DND-41 (cell line): ENCODE data around the gene ARID2.
A peak's percentile ranks its signal among the peaks of the same experiment; 100 is the strongest.

ENCODE experiments used
- ATAC-seq: fragments of 200-7000 bp; cut with Tn5 transposase; 3 replicates; pipeline ENCODE4 v1.9.1; 2021; ENCODE audit warnings: low read depth; ENCODE audit not compliant: insufficient read depth
- DNase-seq: peaks from one replicate; pipeline ENCODE4 v3.0.0-alpha.2; 2020
- H2AFZ ChIP-seq: 2 replicates; pipeline ENCODE4 v1.6.0; 2012; ENCODE audit warnings: low read depth, low read length
- H3K27ac ChIP-seq: 2 replicates; pipeline ENCODE4 v1.5.1; 2012; ENCODE audit warnings: low read length, inconsistent platforms
- H3K27me3 ChIP-seq: fragments of 200-600 bp; sonication (generic); 2 replicates; pipeline ENCODE4 v1.6.0; 2012; ENCODE audit warnings: low read length, mild to moderate bottlenecking, inconsistent platforms; ENCODE audit not compliant: insufficient read depth, poor library complexity
- H3K36me3 ChIP-seq: 2 replicates; pipeline ENCODE4 v1.5.1; 2012; ENCODE audit warnings: low read length, inconsistent platforms; ENCODE audit not compliant: insufficient read depth
- H3K4me1 ChIP-seq: 2 replicates; pipeline ENCODE4 v1.5.1; 2012; ENCODE audit warnings: mild to moderate bottlenecking, low read length; ENCODE audit not compliant: insufficient read depth
- H3K4me2 ChIP-seq: 2 replicates; pipeline ENCODE4 v1.6.0; 2012; ENCODE audit warnings: mild to moderate bottlenecking, moderate library complexity, low read length, inconsistent platforms; ENCODE audit not compliant: insufficient read depth
- H3K4me3 ChIP-seq, 2 experiments: fragments of 200-600 bp in 1 of 2; shearing (Covaris generic) in 1 of 2; 2 replicates each; pipeline ENCODE4 v1.5.1; 2012 to 2016; ENCODE audit warnings: inconsistent platforms in 2 of 2, low read length in 2 of 2, mild to moderate bottlenecking in 2 of 2, low read depth in 1 of 2, moderate library complexity in 1 of 2
- H3K79me2 ChIP-seq: 2 replicates; pipeline ENCODE4 v1.6.0; 2012; ENCODE audit warnings: low read length, inconsistent platforms; ENCODE audit not compliant: insufficient read depth
- H3K9ac ChIP-seq: 2 replicates; pipeline ENCODE4 v1.6.0; 2012; ENCODE audit warnings: low read depth, mild to moderate bottlenecking, inconsistent platforms, low read length, moderate library complexity
- H3K9me3 ChIP-seq: 2 replicates; pipeline ENCODE4 v1.5.1; 2012; ENCODE audit warnings: low read length, moderate library complexity, mild to moderate bottlenecking, inconsistent platforms; ENCODE audit not compliant: insufficient read depth, severe bottlenecking
- H4K20me1 ChIP-seq: 2 replicates; pipeline ENCODE4 v1.6.0; 2012; ENCODE audit warnings: low read length; ENCODE audit not compliant: insufficient read depth
- CTCF ChIP-seq: IDR thresholded peaks from 2 replicates; pipeline ENCODE4 v1.5.1; 2012; ENCODE audit warnings: borderline replicate concordance, low read length, moderate library complexity, mild to moderate bottlenecking; ENCODE audit not compliant: poor library complexity, severe bottlenecking; ENCODE audit errors: extremely low read depth
- EZH2 ChIP-seq: IDR thresholded peaks from 3 replicates; pipeline ENCODE4 v1.6.1; 2012; ENCODE audit warnings: borderline replicate concordance, low read depth, mild to moderate bottlenecking, moderate library complexity, low read length, inconsistent platforms; ENCODE audit not compliant: severe bottlenecking

The ARID2 gene

GRCh38 chr12:45863332-45863731 is 133.8 kb downstream of the ARID2 start:
- no peaks in the 10 kb centered on the region for H3K27me3 ChIP-seq
- no peak for DNase-seq
- H3K79me2 ChIP-seq = peaks cover 12% of the 10 kb centered on the region; the same call in 1 of the 2 replicates
- no peaks in the 10 kb centered on the region for H3K4me1 ChIP-seq
- no peak for TF ChIP-seq CTCF
- no peak for TF ChIP-seq EZH2
- no peak overlapping the region for H3K4me3 ChIP-seq
- no peak overlapping the region for H3K9ac ChIP-seq
- ATAC-seq = no peak
- no peak overlapping the region for H2AFZ ChIP-seq
- peaks cover 87% of the 10 kb centered on the region for H3K36me3 ChIP-seq
- H3K9me3 ChIP-seq = no peaks in the 10 kb centered on the region
- no peaks in the 10 kb centered on the region; the same call in 1 of the 2 replicates for H4K20me1 ChIP-seq
- H3K27ac ChIP-seq = no peak overlapping the region
- no peak overlapping the region for H3K4me2 ChIP-seq

- no peak overlapping the region for H3K4me3 ChIP-seq
- H4K20me1 ChIP-seq = no peaks in the 10 kb centered on the region; the same call in 1 of the 2 replicates
- no peaks in the 10 kb centered on the region for H3K9me3 ChIP-seq
- no peaks in the 10 kb centered on the region for H3K27me3 ChIP-seq
- TF ChIP-seq CTCF = no peak
- no peak for TF ChIP-seq EZH2
- no peak overlapping the region for H3K9ac ChIP-seq
- H3K27ac ChIP-seq = no peak overlapping the region
- no peaks in the 10 kb centered on the region for H3K4me1 ChIP-seq
- H3K36me3 ChIP-seq = peaks cover 81% of the 10 kb centered on the region
- peaks cover 17% of the 10 kb centered on the region for H3K79me2 ChIP-seq
- no peak for ATAC-seq
- H2AFZ ChIP-seq = no peak overlapping the region
- no peak for DNase-seq
- no peak overlapping the region for H3K4me2 ChIP-seq
Measured at GRCh38 chr12:45866299-45866698, 136.8 kb downstream of the ARID2 start.

- H3K27ac ChIP-seq = no peak overlapping the region
- ATAC-seq (no peak), DNase-seq (no peak)
- no peaks in the 10 kb centered on the region for H3K4me1 ChIP-seq
- no peak overlapping the region for H3K4me3 ChIP-seq
- H3K9ac ChIP-seq = no peak overlapping the region
- TF ChIP-seq CTCF = no peak
- TF ChIP-seq EZH2 = no peak
- H3K36me3 ChIP-seq = peaks cover 88% of the 10 kb centered on the region
- no peak overlapping the region for H3K4me2 ChIP-seq
- H2AFZ ChIP-seq = no peak overlapping the region
- no peaks in the 10 kb centered on the region for H3K9me3 ChIP-seq
- no peaks in the 10 kb centered on the region; the same call in 1 of the 2 replicates for H4K20me1 ChIP-seq
- H3K79me2 ChIP-seq = peaks cover 49% of the 10 kb centered on the region
- no peaks in the 10 kb centered on the region for H3K27me3 ChIP-seq
Measured at GRCh38 chr12:45872446-45872845, 142.9 kb downstream of the ARID2 start.

- no peak for TF ChIP-seq EZH2
- no peak for TF ChIP-seq CTCF
- H3K27ac ChIP-seq = no peak overlapping the region
- H3K9ac ChIP-seq = no peak overlapping the region
- H4K20me1 ChIP-seq = no peaks in the 10 kb centered on the region
- no peaks in the 10 kb centered on the region for H3K4me1 ChIP-seq
- no peaks in the 10 kb centered on the region for H3K27me3 ChIP-seq
- ATAC-seq = 0 out of 3 replicates have a peak, but pooled peaks have one; percentile 18
- H2AFZ ChIP-seq = no peak overlapping the region
- H3K9me3 ChIP-seq = no peaks in the 10 kb centered on the region
- H3K4me2 ChIP-seq = no peak overlapping the region
- peaks cover 91% of the 10 kb centered on the region for H3K36me3 ChIP-seq
- H3K4me3 ChIP-seq = no peak overlapping the region
- peaks cover 62% of the 10 kb centered on the region for H3K79me2 ChIP-seq
- DNase-seq = no peak
Measured at GRCh38 chr12:45877069-45877468, 147.6 kb downstream of the ARID2 start.
